GM10248 (cell line): ENCODE measurements around the gene IGFBP4.
A peak's percentile ranks its signal among the peaks of the same experiment; 100 is the strongest.

Experiments
- CTCF ChIA-PET: fragments of 300-600 bp; sonication (Branson Sonifier 250); formaldehyde crosslinking; extraction: SDS; loops from one replicate; lab custom pipeline; 2021; ENCODE audit warnings: antibody characterized with exemption; lab: Yijun Ruan, JAX
- POLR2A ChIA-PET: fragments of 350-650 bp; sonication (Branson Sonifier 250); formaldehyde crosslinking; extraction: SDS; loops from one replicate; lab custom pipeline; 2020; ENCODE audit warnings: antibody characterized with exemption; lab: Yijun Ruan, JAX
- DNase-seq: peaks from one replicate; pipeline ENCODE4 v3.0.0; 2012; ENCODE audit errors: extremely low spot score
- CTCF ChIP-seq: IDR thresholded peaks from 2 replicates; pipeline ENCODE4 v1.5.1; 2012; ENCODE audit warnings: mild to moderate bottlenecking, low read depth; ENCODE audit errors: extremely low read depth, missing control alignments, control extremely low read depth

The IGFBP4 gene

GRCh38 chr17:40477796-40478195 lies 34.5 kb downstream of the IGFBP4 start:
- CTCF ChIA-PET = interaction anchor here (1.6 to 2.9 kb wide), 5 partner anchors 19 to 82 kb away, joined by 4 to 29 read pairs (median 12); no protein-coding TSS in a partner anchor
- POLR2A ChIA-PET = no interaction called here
- no peak for DNase-seq

GRCh38 chr17:40478486-40478885 lies 35.2 kb downstream of the IGFBP4 start:
- no peak for DNase-seq
- ChIA-PET POLR2A (no interaction called here), CTCF (interaction anchor here (2.7 to 2.9 kb wide), 3 partner anchors 18 to 81 kb away, joined by 12 to 29 read pairs (median 24); no protein-coding TSS in a partner anchor)
- no peak for TF ChIP-seq CTCF

More at GRCh38 chr17:40477796-40478195, 34.5 kb downstream of the IGFBP4 start:
- no peak for TF ChIP-seq CTCF

- no peak for DNase-seq
- ChIA-PET CTCF (interaction anchor here (0.8 to 1.3 kb wide), 2 partner anchors 15 to 52 kb away, joined by 3 to 4 read pairs; no protein-coding TSS in a partner anchor), POLR2A (no interaction called here)
- no peak for TF ChIP-seq CTCF
Observed at GRCh38 chr17:40479754-40480480, 36.7 kb downstream of the IGFBP4 start.

GRCh38 chr17:40480501-40481003 lies 37.3 kb downstream of the IGFBP4 start:
- TF ChIP-seq CTCF = no peak
- DNase-seq = peak; percentile 69
- ChIA-PET CTCF (interaction anchor here (1.3 kb wide), 1 partner anchor 52 kb away, joined by 3 read pairs; no protein-coding TSS in a partner anchor), POLR2A (no interaction called here)

GRCh38 chr17:40481106-40481505 lies 37.9 kb downstream of the IGFBP4 start:
- ChIA-PET CTCF (interaction anchor here (1.0 to 1.3 kb wide), 2 partner anchors 16 to 52 kb away, joined by 3 read pairs; no protein-coding TSS in a partner anchor), POLR2A (no interaction called here)
- no peak for TF ChIP-seq CTCF
- no peak for DNase-seq

GRCh38 chr17:40482722-40483121 lies 39.5 kb downstream of the IGFBP4 start:
- no peak for DNase-seq
- CTCF ChIA-PET = interaction anchor here (0.8 kb wide), 1 partner anchor 9 kb away, joined by 3 read pairs; no protein-coding TSS in a partner anchor
- POLR2A ChIA-PET = no interaction called here
- TF ChIP-seq CTCF = no peak
